Gastrocnemius medialis (tissue), 4 donors: ENCODE results near the gene ERAS.

Source experiments
- POLR2A ChIP-seq, 2 donors: fragments of 450-650 bp; IDR thresholded peaks; one replicate each; pipeline ENCODE4 v1.6.1; 2017; ENCODE audit warnings: antibody characterized with exemption in 2 of 2, mild to moderate bottlenecking in 2 of 2, moderate library complexity in 2 of 2
- TF ChIP-seq, protein P1 (sequence below), 5 experiments: fragments of 450-650 bp in 3 of 5; fragments of 200-600 bp in 2 of 5; sonication (generic) in 2 of 5; IDR thresholded peaks in 4 of 5; conservative IDR thresholded peaks in 1 of 5; 1 replicate in 4 of 5; 2 replicates in 1 of 5; pipeline ENCODE4 v1.5.1; 2016 to 2019; ENCODE audit warnings: antibody characterized with exemption in 5 of 5, mild to moderate bottlenecking in 3 of 5, moderate library complexity in 3 of 5

- TF ChIP-seq, protein P1, sequence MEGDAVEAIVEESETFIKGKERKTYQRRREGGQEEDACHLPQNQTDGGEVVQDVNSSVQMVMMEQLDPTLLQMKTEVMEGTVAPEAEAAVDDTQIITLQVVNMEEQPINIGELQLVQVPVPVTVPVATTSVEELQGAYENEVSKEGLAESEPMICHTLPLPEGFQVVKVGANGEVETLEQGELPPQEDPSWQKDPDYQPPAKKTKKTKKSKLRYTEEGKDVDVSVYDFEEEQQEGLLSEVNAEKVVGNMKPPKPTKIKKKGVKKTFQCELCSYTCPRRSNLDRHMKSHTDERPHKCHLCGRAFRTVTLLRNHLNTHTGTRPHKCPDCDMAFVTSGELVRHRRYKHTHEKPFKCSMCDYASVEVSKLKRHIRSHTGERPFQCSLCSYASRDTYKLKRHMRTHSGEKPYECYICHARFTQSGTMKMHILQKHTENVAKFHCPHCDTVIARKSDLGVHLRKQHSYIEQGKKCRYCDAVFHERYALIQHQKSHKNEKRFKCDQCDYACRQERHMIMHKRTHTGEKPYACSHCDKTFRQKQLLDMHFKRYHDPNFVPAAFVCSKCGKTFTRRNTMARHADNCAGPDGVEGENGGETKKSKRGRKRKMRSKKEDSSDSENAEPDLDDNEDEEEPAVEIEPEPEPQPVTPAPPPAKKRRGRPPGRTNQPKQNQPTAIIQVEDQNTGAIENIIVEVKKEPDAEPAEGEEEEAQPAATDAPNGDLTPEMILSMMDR (IDR thresholded peaks at IDR 0.05 in 4 of 5, conservative IDR thresholded peaks at IDR 0.05 in 1 of 5) = no peak
- no peak for TF ChIP-seq POLR2A (IDR thresholded peaks at IDR 0.05)
These were observed 44.6 kb upstream of the ERAS start for GRCh38 chrX:48781705-48782104.
